Measurements from ENCODE around the gene MAGEA10. TPM values are rescaled to one million over a fixed set of nuclear protein-coding genes. Genes with fewer than 3 reads are reported as not detected.

The MAGEA10 gene
- total RNA-seq: not detected in 2 replicates

DNA sequence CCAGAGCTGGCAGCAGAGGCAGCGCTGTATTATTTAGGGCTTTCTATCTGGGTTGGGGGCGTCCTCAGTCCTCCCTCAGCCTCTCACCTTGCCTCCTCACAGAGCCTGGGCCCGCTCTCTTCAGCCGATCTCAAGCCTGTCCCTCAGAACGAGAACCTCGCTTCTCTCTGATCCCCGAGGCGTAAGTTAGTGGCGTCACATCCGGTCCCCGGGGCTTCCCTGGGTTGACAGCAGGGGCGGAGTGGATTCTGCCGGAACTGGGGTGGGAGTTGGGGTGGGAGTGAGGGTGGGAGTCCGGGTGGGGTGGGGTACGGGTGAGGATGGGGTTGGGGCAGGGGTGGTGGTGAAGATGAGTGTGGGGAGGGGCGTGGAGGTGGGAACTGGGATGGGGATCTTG lies at the start of gene MAGEA10:
TSS of gene MAGEA10 (minus strand) at position 190 of the 397 bp plus-strand sequence. CDS start 2,957 bp downstream, outside the sequence.

Other genes with a start within 250 kb of the MAGEA10 start
- gene MAGEA4, start 225.7 kb downstream of the MAGEA10 start, total RNA-seq: not detected in 2 replicates
- gene GABRE, start 163.9 kb downstream of the MAGEA10 start, total RNA-seq: 0.74 and 1.5 TPM in 2 replicates